Nephron progenitor cell (in vitro differentiated cells): ENCODE data around the gene COL4A6.

Experiments used
- DNase-seq: peaks from one replicate; pipeline ENCODE4 v3.0.0; 2021
- H3K27ac Mint-ChIP-seq: 2 replicates; pipeline ENCODE4 v1.8.0; 2021; ENCODE audit warnings: mild to moderate bottlenecking, moderate library complexity, mixed read lengths
- H3K27me3 Mint-ChIP-seq: 2 replicates; pipeline ENCODE4 v1.8.0; 2021; ENCODE audit warnings: mild to moderate bottlenecking, low read depth, mixed read lengths; ENCODE audit not compliant: poor library complexity
- H3K36me3 Mint-ChIP-seq: 2 replicates; pipeline ENCODE4 v1.8.0; 2021; ENCODE audit warnings: low read depth, mixed read lengths
- H3K4me1 Mint-ChIP-seq: 2 replicates; pipeline ENCODE4 v1.8.0; 2021; ENCODE audit warnings: mixed read lengths
- H3K4me3 Mint-ChIP-seq: 2 replicates; pipeline ENCODE4 v1.8.0; 2021; ENCODE audit warnings: mild to moderate bottlenecking, moderate library complexity, mixed read lengths
- H3K9me3 Mint-ChIP-seq: 2 replicates; pipeline ENCODE4 v1.8.0; 2021; ENCODE audit warnings: mild to moderate bottlenecking, moderate library complexity, mixed read lengths
- CTCF ChIP-seq: fragments of 200-600 bp; sonication (generic); IDR thresholded peaks from 2 replicates; pipeline ENCODE4 v1.5.0; 2021; ENCODE audit warnings: antibody characterized with exemption

COL4A6 gene

GRCh38 chrX:108359806-108360602 lies 78.2 kb downstream of the COL4A6 start:
- Mint-ChIP-seq H3K36me3 (peaks cover 5% of the 10 kb centered on the region), H3K27me3 (peaks cover 3% of the 10 kb centered on the region), H3K4me3 (no peak overlapping the region), H3K27ac (no peak overlapping the region), H3K9me3 (no peaks in the 10 kb centered on the region), H3K4me1 (no peaks in the 10 kb centered on the region)
- no peak for TF ChIP-seq CTCF
- DNase-seq, result no peak

GRCh38 chrX:108353452-108353851 lies 84.8 kb downstream of the COL4A6 start:
- Mint-ChIP-seq H3K4me3 (no peak overlapping the region), H3K9me3 (no peaks in the 10 kb centered on the region), H3K27ac (peak overlapping the region; percentile 7), H3K4me1 (peaks cover 47% of the 10 kb centered on the region), H3K36me3 (no peaks in the 10 kb centered on the region), H3K27me3 (peaks cover 2% of the 10 kb centered on the region)
- no peak for DNase-seq
- no peak for TF ChIP-seq CTCF

- no peak for DNase-seq
- no peaks in the 10 kb centered on the region for H3K9me3 Mint-ChIP-seq
- no peak for TF ChIP-seq CTCF
- no peaks in the 10 kb centered on the region for H3K36me3 Mint-ChIP-seq
- H3K4me3 Mint-ChIP-seq, result no peak overlapping the region
- no peaks in the 10 kb centered on the region for H3K27me3 Mint-ChIP-seq
- peaks cover 86% of the 10 kb centered on the region for H3K4me1 Mint-ChIP-seq
- H3K27ac Mint-ChIP-seq, result peak overlapping the region; percentile 57
These were observed 89.0 kb downstream of the COL4A6 start for GRCh38 chrX:108349210-108349609.

- Mint-ChIP-seq H3K36me3 (no peaks in the 10 kb centered on the region), H3K27ac (peak overlapping the region; percentile 57), H3K4me3 (no peak overlapping the region), H3K9me3 (no peaks in the 10 kb centered on the region), H3K27me3 (no peaks in the 10 kb centered on the region), H3K4me1 (peaks cover 86% of the 10 kb centered on the region)
- no peak for TF ChIP-seq CTCF
- DNase-seq, result no peak
These were observed 89.7 kb downstream of the COL4A6 start for GRCh38 chrX:108348525-108348924.

- DNase-seq, result peak; percentile 42
- H3K36me3 Mint-ChIP-seq, result no peaks in the 10 kb centered on the region
- H3K4me1 Mint-ChIP-seq, result peaks cover 85% of the 10 kb centered on the region
- H3K27me3 Mint-ChIP-seq, result no peaks in the 10 kb centered on the region
- no peaks in the 10 kb centered on the region for H3K9me3 Mint-ChIP-seq
- TF ChIP-seq CTCF, result no peak
- H3K4me3 Mint-ChIP-seq, result no peak overlapping the region
- peak overlapping the region; percentile 97 for H3K27ac Mint-ChIP-seq
These were observed 90.4 kb downstream of the COL4A6 start for GRCh38 chrX:108347800-108348199.

GRCh38 chrX:108344216-108344615 lies 94.0 kb downstream of the COL4A6 start:
- no peaks in the 10 kb centered on the region for H3K36me3 Mint-ChIP-seq
- no peak overlapping the region for H3K4me3 Mint-ChIP-seq
- peaks cover 69% of the 10 kb centered on the region for H3K4me1 Mint-ChIP-seq
- TF ChIP-seq CTCF, result no peak
- peak overlapping the region; percentile 76 for H3K27ac Mint-ChIP-seq
- no peaks in the 10 kb centered on the region for H3K9me3 Mint-ChIP-seq
- H3K27me3 Mint-ChIP-seq, result no peaks in the 10 kb centered on the region
- DNase-seq, result no peak
